H1 (cell line): ENCODE data around the gene CACNA1C.

ENCODE experiments used
- CBX5 ChIP-seq: fragments of 300-800, 300-1000 bp; sonication (generic); IDR thresholded peaks from 2 replicates; pipeline ENCODE4 v1.7.1; 2016; ENCODE audit warnings: antibody characterized with exemption, low read length, low read depth
- CHD2 ChIP-seq: IDR thresholded peaks from 2 replicates; pipeline ENCODE4 v1.6.1; 2012; ENCODE audit warnings: low read length, improper control_type of control experiment
- CTCF ChIP-seq, 3 experiments: IDR thresholded peaks; 1 replicate in 2 of 3; 2 replicates in 1 of 3; pipeline versions ENCODE4 v1.5.1 to v1.6.1; 2011; ENCODE audit warnings: low read length in 3 of 3, mild to moderate bottlenecking in 3 of 3, inconsistent platforms in 2 of 3, low read depth in 1 of 3, moderate library complexity in 1 of 3; ENCODE audit not compliant: insufficient read depth in 1 of 3; ENCODE audit errors: control extremely low read depth in 1 of 3
- EP300 ChIP-seq, 2 experiments: IDR thresholded peaks; 1 replicate in 1 of 2; 2 replicates in 1 of 2; pipeline ENCODE4 v1.6.1; 2011 to 2012; ENCODE audit warnings: low read depth in 2 of 2, low read length in 2 of 2, mild to moderate bottlenecking in 2 of 2, borderline replicate concordance in 1 of 2, inconsistent platforms in 1 of 2, moderate library complexity in 1 of 2
- JUN ChIP-seq: IDR thresholded peaks from 2 replicates; pipeline ENCODE4 v1.6.1; 2011; ENCODE audit warnings: low read depth, mild to moderate bottlenecking, improper control_type of control experiment, low read length
- MAFK ChIP-seq: IDR thresholded peaks from 2 replicates; pipeline ENCODE4 v1.6.1; 2012; ENCODE audit warnings: low read depth, mild to moderate bottlenecking, improper control_type of control experiment, low read length
- MAX ChIP-seq: IDR thresholded peaks from 2 replicates; pipeline ENCODE4 v1.6.1; 2012; ENCODE audit warnings: inconsistent platforms
- PHF8 ChIP-seq: fragments of 200-600 bp; sonication (generic); conservative IDR thresholded peaks from 2 replicates; pipeline ENCODE4 v1.7.1; 2012; ENCODE audit warnings: low read depth, mild to moderate bottlenecking, inconsistent platforms, low read length, moderate library complexity
- POLR2A ChIP-seq, 2 experiments: IDR thresholded peaks; 1 replicate in 1 of 2; 2 replicates in 1 of 2; pipeline ENCODE4 v1.6.1; 2011; ENCODE audit warnings: low read depth in 2 of 2, low read length in 2 of 2, mild to moderate bottlenecking in 2 of 2; ENCODE audit errors: control extremely low read depth in 1 of 2
- POLR2AphosphoS5 ChIP-seq: IDR thresholded peaks from 2 replicates; pipeline ENCODE4 v1.6.1; 2011; ENCODE audit warnings: low read depth, low read length
- POU5F1 ChIP-seq: IDR thresholded peaks from 2 replicates; pipeline ENCODE4 v1.6.1; 2011; ENCODE audit warnings: low read depth, mild to moderate bottlenecking, low read length, moderate library complexity
- RFX5 ChIP-seq: IDR thresholded peaks from 2 replicates; pipeline ENCODE4 v1.6.1; 2011; ENCODE audit warnings: low read depth, low read length, improper control_type of control experiment, borderline replicate concordance
- SIN3A ChIP-seq, 2 experiments: IDR thresholded peaks in 1 of 2; conservative IDR thresholded peaks in 1 of 2; 2 replicates each; pipeline ENCODE4 v1.6.1; 2011 to 2012; ENCODE audit warnings: low read length in 2 of 2, improper control_type of control experiment in 1 of 2, low read depth in 1 of 2, mild to moderate bottlenecking in 1 of 2
- USF2 ChIP-seq: IDR thresholded peaks from 2 replicates; pipeline ENCODE4 v1.6.1; 2011; ENCODE audit warnings: low read length, improper control_type of control experiment

GRCh38 chr12:2289525-2289924 is 236.7 kb downstream of the CACNA1C start:
- TF ChIP-seq EP300 (IDR thresholded peaks at IDR 0.05; ENCODE audit: borderline replicate concordance in 1 of 2, low read depth in 2 of 2, low read length in 2 of 2) (no peak), POU5F1 (no peak), RFX5 (no peak), MAX (no peak), POLR2A (IDR thresholded peaks at IDR 0.05; ENCODE audit: control extremely low read depth in 1 of 2, low read depth in 2 of 2, low read length in 2 of 2) (no peak), POLR2AphosphoS5 (no peak), CTCF (IDR thresholded peaks at IDR 0.05; ENCODE audit: control extremely low read depth in 1 of 3, insufficient read depth in 1 of 3, low read depth in 1 of 3, low read length in 3 of 3) (no peak), CHD2 (no peak), CBX5 (no peak), PHF8 (no peak), JUN (no peak), SIN3A (conservative IDR thresholded peaks at IDR 0.05 in 1 of 2, IDR thresholded peaks at IDR 0.05 in 1 of 2; ENCODE audit: low read depth in 1 of 2, low read length in 2 of 2) (no peak), MAFK (no peak), USF2 (no peak)
